ENCODE measurements around the gene CLRN2.

- TF ChIP-seq, protein P1, sequence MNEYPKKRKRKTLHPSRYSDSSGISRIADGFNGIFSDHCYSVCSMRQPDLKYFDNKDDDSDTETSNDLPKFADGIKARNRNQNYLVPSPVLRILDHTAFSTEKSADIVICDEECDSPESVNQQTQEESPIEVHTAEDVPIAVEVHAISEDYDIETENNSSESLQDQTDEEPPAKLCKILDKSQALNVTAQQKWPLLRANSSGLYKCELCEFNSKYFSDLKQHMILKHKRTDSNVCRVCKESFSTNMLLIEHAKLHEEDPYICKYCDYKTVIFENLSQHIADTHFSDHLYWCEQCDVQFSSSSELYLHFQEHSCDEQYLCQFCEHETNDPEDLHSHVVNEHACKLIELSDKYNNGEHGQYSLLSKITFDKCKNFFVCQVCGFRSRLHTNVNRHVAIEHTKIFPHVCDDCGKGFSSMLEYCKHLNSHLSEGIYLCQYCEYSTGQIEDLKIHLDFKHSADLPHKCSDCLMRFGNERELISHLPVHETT (tag by site-specific recombination; IDR thresholded peaks at IDR 0.05) = no peak
- TF ChIP-seq ZSCAN23 (tag by site-specific recombination; IDR thresholded peaks at IDR 0.05) (no peak), ZBTB20 (tag by site-specific recombination; IDR thresholded peaks at IDR 0.05) (no peak), SCRT2 (tag by site-specific recombination; IDR thresholded peaks at IDR 0.05) (no peak), ZBTB17 (tag by site-specific recombination; IDR thresholded peaks at IDR 0.05) (no peak), TSHZ1 (tag by site-specific recombination; IDR thresholded peaks at IDR 0.05; ENCODE audit: borderline replicate concordance) (no peak), BCL6B (tag by site-specific recombination; IDR thresholded peaks at IDR 0.05) (no peak), ZNF544 (tag by site-specific recombination; IDR thresholded peaks at IDR 0.05) (no peak), ZNF146 (tag by site-specific recombination; IDR thresholded peaks at IDR 0.05) (no peak), ATF2 (tag by site-specific recombination; IDR thresholded peaks at IDR 0.05; ENCODE audit: low read depth) (no peak)
- TF ChIP-seq, protein P2, sequence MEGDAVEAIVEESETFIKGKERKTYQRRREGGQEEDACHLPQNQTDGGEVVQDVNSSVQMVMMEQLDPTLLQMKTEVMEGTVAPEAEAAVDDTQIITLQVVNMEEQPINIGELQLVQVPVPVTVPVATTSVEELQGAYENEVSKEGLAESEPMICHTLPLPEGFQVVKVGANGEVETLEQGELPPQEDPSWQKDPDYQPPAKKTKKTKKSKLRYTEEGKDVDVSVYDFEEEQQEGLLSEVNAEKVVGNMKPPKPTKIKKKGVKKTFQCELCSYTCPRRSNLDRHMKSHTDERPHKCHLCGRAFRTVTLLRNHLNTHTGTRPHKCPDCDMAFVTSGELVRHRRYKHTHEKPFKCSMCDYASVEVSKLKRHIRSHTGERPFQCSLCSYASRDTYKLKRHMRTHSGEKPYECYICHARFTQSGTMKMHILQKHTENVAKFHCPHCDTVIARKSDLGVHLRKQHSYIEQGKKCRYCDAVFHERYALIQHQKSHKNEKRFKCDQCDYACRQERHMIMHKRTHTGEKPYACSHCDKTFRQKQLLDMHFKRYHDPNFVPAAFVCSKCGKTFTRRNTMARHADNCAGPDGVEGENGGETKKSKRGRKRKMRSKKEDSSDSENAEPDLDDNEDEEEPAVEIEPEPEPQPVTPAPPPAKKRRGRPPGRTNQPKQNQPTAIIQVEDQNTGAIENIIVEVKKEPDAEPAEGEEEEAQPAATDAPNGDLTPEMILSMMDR (tag by site-specific recombination; IDR thresholded peaks at IDR 0.05) = no peak
Measured at GRCh38 chr4:17556498-17556897, 41.5 kb downstream of the CLRN2 start.
